GM23338 (cell line): ENCODE data around the gene POLR1A.

Experiments
- EZH2 ChIP-seq: fragments of 200-600 bp; sonication (generic); IDR thresholded peaks from one replicate; pipeline ENCODE4 v1.8.0; 2017; ENCODE audit warnings: antibody characterized with exemption, mild to moderate bottlenecking, low read depth; ENCODE audit not compliant: unreplicated experiment
- POLR2AphosphoS5 ChIP-seq: IDR thresholded peaks from 2 replicates; pipeline ENCODE4 v1.6.1; 2016; ENCODE audit warnings: antibody characterized with exemption, low read depth
- TF ChIP-seq, protein P1 (sequence below), 2 experiments: fragments of 200-600 bp in 1 of 2; sonication (generic) in 1 of 2; conservative IDR thresholded peaks; 2 replicates each; pipeline versions ENCODE4 v1.5.1 to v1.6.1; 2016 to 2017; ENCODE audit warnings: antibody characterized with exemption in 2 of 2, low read depth in 2 of 2, mild to moderate bottlenecking in 2 of 2, moderate library complexity in 1 of 2

DNA sequence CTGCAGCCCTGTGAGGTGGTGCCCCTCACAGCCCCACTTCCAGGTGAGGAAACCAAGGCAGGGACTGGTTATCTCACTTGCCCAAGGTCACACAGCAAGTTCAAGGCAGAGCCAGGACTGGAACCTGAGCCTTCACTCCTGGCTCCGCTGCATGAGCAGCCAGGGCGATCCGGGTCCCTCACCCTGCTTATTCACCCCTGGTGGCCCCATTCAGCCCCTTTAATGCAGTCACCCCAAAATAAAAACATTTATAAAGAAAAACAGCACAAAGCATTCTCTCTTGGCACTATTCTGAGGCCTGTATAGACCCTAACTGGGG, 57.3 kb downstream of the POLR1A start:
- TF ChIP-seq, protein P1, sequence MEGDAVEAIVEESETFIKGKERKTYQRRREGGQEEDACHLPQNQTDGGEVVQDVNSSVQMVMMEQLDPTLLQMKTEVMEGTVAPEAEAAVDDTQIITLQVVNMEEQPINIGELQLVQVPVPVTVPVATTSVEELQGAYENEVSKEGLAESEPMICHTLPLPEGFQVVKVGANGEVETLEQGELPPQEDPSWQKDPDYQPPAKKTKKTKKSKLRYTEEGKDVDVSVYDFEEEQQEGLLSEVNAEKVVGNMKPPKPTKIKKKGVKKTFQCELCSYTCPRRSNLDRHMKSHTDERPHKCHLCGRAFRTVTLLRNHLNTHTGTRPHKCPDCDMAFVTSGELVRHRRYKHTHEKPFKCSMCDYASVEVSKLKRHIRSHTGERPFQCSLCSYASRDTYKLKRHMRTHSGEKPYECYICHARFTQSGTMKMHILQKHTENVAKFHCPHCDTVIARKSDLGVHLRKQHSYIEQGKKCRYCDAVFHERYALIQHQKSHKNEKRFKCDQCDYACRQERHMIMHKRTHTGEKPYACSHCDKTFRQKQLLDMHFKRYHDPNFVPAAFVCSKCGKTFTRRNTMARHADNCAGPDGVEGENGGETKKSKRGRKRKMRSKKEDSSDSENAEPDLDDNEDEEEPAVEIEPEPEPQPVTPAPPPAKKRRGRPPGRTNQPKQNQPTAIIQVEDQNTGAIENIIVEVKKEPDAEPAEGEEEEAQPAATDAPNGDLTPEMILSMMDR (conservative IDR thresholded peaks at IDR 0.05; ENCODE audit: low read depth in 2 of 2): no peak
- TF ChIP-seq POLR2AphosphoS5: no peak
- TF ChIP-seq EZH2: no peak
